B cell (primary cell): Measurements from ENCODE around the gene DNAJC1.

ENCODE experiments used
- CTCF ChIP-seq: fragments of 200-600 bp; IDR thresholded peaks from one replicate; pipeline ENCODE4 v1.8.0; 2022; ENCODE audit warnings: antibody characterized with exemption, mild to moderate bottlenecking
- EZH2 ChIP-seq: IDR thresholded peaks from 2 replicates; pipeline ENCODE4 v1.6.1; 2012; ENCODE audit warnings: borderline replicate concordance, low read depth, mild to moderate bottlenecking, moderate library complexity, low read length; ENCODE audit not compliant: insufficient read depth, poor library complexity, severe bottlenecking

GRCh38 chr10:21989453-21990154, 13.9 kb downstream of the DNAJC1 start:
- TF ChIP-seq CTCF (peak; percentile 46), EZH2 (no peak)
